Lower leg skin (tissue), 3 donors: ENCODE measurements around the gene TTC12.

Experiments used
- CTCF ChIP-seq, 3 donors: fragments of 450-650 bp; IDR thresholded peaks; one replicate each; pipeline ENCODE4 v1.5.1; 2016; ENCODE audit warnings: antibody characterized with exemption in 3 of 3, mild to moderate bottlenecking in 3 of 3, moderate library complexity in 2 of 3
- POLR2A ChIP-seq, 2 donors: fragments of 450-650 bp; IDR thresholded peaks; one replicate each; pipeline ENCODE4 v1.6.1; 2016 to 2017; ENCODE audit warnings: antibody characterized with exemption in 2 of 2, mild to moderate bottlenecking in 1 of 2, moderate library complexity in 1 of 2

GRCh38 chr11:113407163-113407562, 92.8 kb downstream of the TTC12 start:
- TF ChIP-seq CTCF (IDR thresholded peaks at IDR 0.05) (no peak), POLR2A (IDR thresholded peaks at IDR 0.05) (no peak)
